ENCODE results near the gene OR56A4. TPM values are rescaled to one million over a fixed set of nuclear protein-coding genes. Genes with fewer than 3 reads are reported as not detected.
"Not testable (repeated sequence)": the region's sequence is repeated elsewhere in the genome, so short reads cannot be mapped to it uniquely, and the experiment has no call there.

Gene OR56A4
- total RNA-seq, 1 experiment from 2014 or later, result not detected

GRCh38 chr11:5960704-5961320 is 45.9 kb downstream of the OR56A4 start:
- DNase-seq (ENCODE audit: low read depth), result not testable (repeated sequence)

- DNase-seq (ENCODE audit: low read depth), result no peak
Measured at GRCh38 chr11:5955586-5955985, 51.2 kb downstream of the OR56A4 start.

Other genes starting within 250 kb of the OR56A4 start
- not detected in 2 replicates for gene OR52N5, start 223.6 kb downstream of the OR56A4 start, total RNA-seq (2014; rRNA removed)
- not detected in 2 replicates for gene OR52N1, start 215.7 kb downstream of the OR56A4 start, total RNA-seq (2014; rRNA removed)
- not detected in 2 replicates for gene OR52N2, start 198.0 kb downstream of the OR56A4 start, total RNA-seq (2014; rRNA removed)
- gene OR52E6, start 165.0 kb downstream of the OR56A4 start, total RNA-seq (2014; rRNA removed), result not detected in 2 replicates
- gene OR52E8, start 149.3 kb downstream of the OR56A4 start, total RNA-seq (2014; rRNA removed), result not detected in 2 replicates
- not detected in 2 replicates for gene OR52E4, start 126.3 kb downstream of the OR56A4 start, total RNA-seq (2014; rRNA removed)
- gene OR52E5, start 113.7 kb downstream of the OR56A4 start, total RNA-seq (2014; rRNA removed), result not detected in 2 replicates
- not detected in 2 replicates for gene OR56A3, start 64.7 kb downstream of the OR56A4 start, total RNA-seq (2014; rRNA removed)
- gene OR56A5, start 38.5 kb downstream of the OR56A4 start, total RNA-seq (2014; rRNA removed), result not detected in 2 replicates
- gene OR52L1, start 20.0 kb downstream of the OR56A4 start, total RNA-seq (2014; rRNA removed), result not detected in 2 replicates
- gene OR56A1, start 23.8 kb upstream of the OR56A4 start, total RNA-seq (2014; rRNA removed), result not detected in 2 replicates
- gene OR56B4, start 100.7 kb upstream of the OR56A4 start, total RNA-seq (2014; rRNA removed), result not detected in 2 replicates
- gene OR52B2, start 163.4 kb upstream of the OR56A4 start, total RNA-seq (2014; rRNA removed), result not detected in 2 replicates
- gene OR52W1, start 192.3 kb upstream of the OR56A4 start, total RNA-seq (2014; rRNA removed), result not detected in 2 replicates
- gene C11orf42, start 198.6 kb upstream of the OR56A4 start, total RNA-seq (2014; rRNA removed), result not detected in 2 replicates
- gene FHIP1B, start 227.7 kb upstream of the OR56A4 start, total RNA-seq (2014; rRNA removed), result 15.7 and 18.1 TPM in 2 replicates
- not detected in 2 replicates for gene CNGA4, start 232.1 kb upstream of the OR56A4 start, total RNA-seq (2014; rRNA removed)

Measured in LHCN-M2 (cell line).